Measurements from ENCODE around the gene CPZ. TPM values are rescaled to one million over a fixed set of nuclear protein-coding genes. Genes with fewer than 3 reads are reported as not detected.

Gene CPZ
- total RNA-seq, 1 experiment from 2014 or later, result 37.3 TPM

- H3K27me3 ChIP-seq (ENCODE audit: insufficient read depth, low read length), result no peaks in the 10 kb centered on the region
- peak overlapping the region; percentile 93 for H2AK5ac ChIP-seq (ENCODE audit: insufficient read length, low read length)
- H2BK20ac ChIP-seq (ENCODE audit: low read depth, low read length, poor library complexity, severe bottlenecking), result peak overlapping the region; percentile 96
- H3K4me1 Mint-ChIP-seq, result peaks cover 42 to 51% of the 10 kb centered on the region in 2 experiments
- H4K8ac ChIP-seq (replicated peaks; ENCODE audit: insufficient read length, low read depth, low read length), result no peak overlapping the region
- H2BK12ac ChIP-seq (ENCODE audit: insufficient read length, low read depth, low read length), result peak overlapping the region; percentile 91
- H3K4me2 ChIP-seq (ENCODE audit: insufficient read depth, insufficient read length, low read length), result peak overlapping the region; percentile 20
- H4K20me1 ChIP-seq (ENCODE audit: control insufficient read depth, insufficient read depth, insufficient read length), result no peaks in the 10 kb centered on the region
- no peak overlapping the region for H3K56ac ChIP-seq (ENCODE audit: insufficient read length, low read depth, low read length)
- WGBS (ENCODE audit: extremely low coverage, insufficient read length, low lambda C conversion rate), result no CpG with 5 or more reads among the region's 5 CpGs
- H3K27ac ChIP-seq (ENCODE audit: insufficient read length, low read depth, low read length), result peak overlapping the region; percentile 99
- peak; percentile 65 for DNase-seq
- no peak overlapping the region for H2BK15ac ChIP-seq (ENCODE audit: low read depth, low read length)
- H3K9me3 Mint-ChIP-seq, result peaks cover 0 to 5% of the 10 kb centered on the region in 2 experiments; a peak in 2 of 5 replicates
- H3K27me3 Mint-ChIP-seq (ENCODE audit: low read depth), result no peaks in the 10 kb centered on the region
- peak overlapping the region; percentile 96 for H4K91ac ChIP-seq (ENCODE audit: insufficient read length, low read depth, low read length)
- no peaks in the 10 kb centered on the region for H3K79me2 ChIP-seq (ENCODE audit: insufficient read depth, low read length)
- peak overlapping the region; percentile 18 to 21; a peak in 2 of 5 replicates for H3K4me3 Mint-ChIP-seq
- peak overlapping the region; percentile 3 for H3T11ph ChIP-seq (ENCODE audit: low read length)
- peak overlapping the region; percentile 93 for H2BK5ac ChIP-seq (ENCODE audit: insufficient read length, low read length)
- peak overlapping the region; percentile 83 for H3K18ac ChIP-seq (ENCODE audit: insufficient read length, low read depth, low read length)
- no peaks in the 10 kb centered on the region for H3K23me2 ChIP-seq (ENCODE audit: insufficient read length, low read depth, low read length, poor library complexity, severe bottlenecking)
- H3K9ac ChIP-seq (ENCODE audit: extremely low read depth, insufficient read length, low read length), result peak overlapping the region; percentile 14
- no peak overlapping the region for H2BK120ac ChIP-seq (ENCODE audit: low read depth, low read length, poor library complexity, severe bottlenecking)
- H3K4me1 ChIP-seq (ENCODE audit: insufficient read depth, low read length), result peaks cover 8% of the 10 kb centered on the region; the same call in 1 of the 2 replicates
- H3K23ac ChIP-seq (ENCODE audit: insufficient read length, low read depth, low read length), result no peak overlapping the region
- no peak for TF ChIP-seq CTCF (conservative IDR thresholded peaks at IDR 0.05)
- H3K4ac ChIP-seq (ENCODE audit: low read depth, low read length), result no peak overlapping the region
- H4K5ac ChIP-seq (ENCODE audit: insufficient read length, low read depth, low read length), result no peak overlapping the region
- H3K27ac Mint-ChIP-seq, result peak overlapping the region; percentile 96 to 98 (median 97)
- H3K14ac ChIP-seq (ENCODE audit: insufficient read depth, low read length), result peak overlapping the region; percentile 80; the same call in 1 of the 2 replicates
- peaks cover 0 to 4% (median 0%) of the 10 kb centered on the region in 3 experiments; a peak in 2 of 7 replicates for H3K36me3 Mint-ChIP-seq (ENCODE audit: insufficient read depth in 1 of 3, low read depth in 3 of 3)
- no peak overlapping the region for H2AFZ ChIP-seq (ENCODE audit: low read length)
- H3K9me3 ChIP-seq (ENCODE audit: control insufficient read depth, low read depth, low read length), result no peaks in the 10 kb centered on the region
- no peaks in the 10 kb centered on the region for H3K79me1 ChIP-seq (ENCODE audit: insufficient read depth, low read depth, low read length, poor library complexity, severe bottlenecking)
Measured at GRCh38 chr4:8568068-8568668, 24.4 kb upstream of the CPZ start.
